Activated naive CD8-positive, alpha-beta T cell treated with anti-CD3 and anti-CD28 coated beads, Interleukin-2, amount 10 ng/mL, durations not matched to agents 7 days and 5 days (primary cell): ENCODE measurements around the gene FAM222A. TPM values are rescaled to one million over a fixed set of nuclear protein-coding genes. Genes with fewer than 3 reads are reported as not detected.

Experiments used
- ATAC-seq: fragments of 150-1000 bp; cut with Tn5 transposase; one replicate; pipeline ENCODE4 v1.10.0; 2021; ENCODE audit warnings: low read depth, moderate library complexity
- POLR2A ChIA-PET: fragments of 350-600 bp; sonication (Branson Sonifier 250); formaldehyde crosslinking; loops from one replicate; lab custom pipeline; 2021; ENCODE audit warnings: antibody characterized with exemption; lab: Charles Lee
- DNase-seq: peaks from one replicate; pipeline ENCODE4 v3.0.0; 2021
- H3K27ac Mint-ChIP-seq: one replicate; pipeline ENCODE4 v1.8.0; 2022; ENCODE audit warnings: mild to moderate bottlenecking, mixed read lengths
- H3K27me3 Mint-ChIP-seq: one replicate; pipeline ENCODE4 v1.8.0; 2022; ENCODE audit warnings: mild to moderate bottlenecking, moderate library complexity, mixed read lengths
- H3K36me3 Mint-ChIP-seq: one replicate; pipeline ENCODE4 v1.8.0; 2021; ENCODE audit warnings: mild to moderate bottlenecking, mixed read lengths
- H3K4me1 Mint-ChIP-seq: one replicate; pipeline ENCODE4 v1.8.0; 2021; ENCODE audit warnings: mixed read lengths
- H3K4me3 Mint-ChIP-seq: one replicate; pipeline ENCODE4 v1.8.0; 2022; ENCODE audit warnings: mild to moderate bottlenecking, moderate library complexity, mixed read lengths
- H3K9me3 Mint-ChIP-seq: one replicate; pipeline ENCODE4 v1.8.0; 2021; ENCODE audit warnings: mixed read lengths
- total RNA-seq, 2 experiments: library from RNA; stranded (reverse); gene quantifications; one replicate each; pipeline ENCODE4 v1.2.3, GENCODE V29; 2021

The FAM222A gene
- total RNA-seq, 2 experiments from 2014 or later = 0.96 to 1.1 TPM

DNA sequence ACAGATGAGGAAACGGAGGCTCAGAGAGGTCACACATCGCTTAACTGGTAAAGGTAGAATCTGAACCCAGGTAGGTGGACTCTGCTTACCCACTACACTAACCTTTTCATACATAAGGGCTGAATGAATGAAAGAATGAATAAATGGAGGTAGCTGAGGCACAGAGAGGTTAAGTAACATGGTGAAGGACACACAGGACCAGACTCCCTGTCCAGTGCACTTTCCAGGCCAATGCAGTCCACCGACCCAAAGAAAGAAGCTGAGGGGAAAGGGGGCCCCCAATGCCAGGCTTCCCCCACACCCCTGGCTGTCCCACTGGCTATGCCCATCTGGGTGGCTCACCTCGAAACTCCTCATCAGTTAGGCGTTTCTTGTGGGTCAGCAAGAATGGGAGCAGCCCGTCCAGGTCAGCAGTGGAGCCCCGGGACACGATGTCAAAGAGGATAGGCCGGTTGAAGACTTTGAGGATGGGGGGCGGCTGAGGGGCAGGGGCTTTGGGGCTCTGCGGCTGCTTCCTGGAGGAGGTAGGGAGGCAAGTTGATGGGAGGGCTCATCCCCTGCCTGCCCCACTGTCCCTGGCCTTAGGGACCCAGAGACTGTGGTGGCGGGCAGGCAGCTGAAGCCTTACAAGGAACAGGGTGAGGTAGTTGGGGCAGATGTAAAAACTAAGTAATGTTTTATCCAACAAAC lies 94.5 kb downstream of the FAM222A start:
- H3K4me3 Mint-ChIP-seq = no peak overlapping the region
- no peak for DNase-seq
- ATAC-seq = no peak
- H3K27ac Mint-ChIP-seq = no peak overlapping the region
- no peaks in the 10 kb centered on the region for H3K9me3 Mint-ChIP-seq
- peaks cover 2% of the 10 kb centered on the region for H3K4me1 Mint-ChIP-seq
- POLR2A ChIA-PET = no interaction called here
- no peaks in the 10 kb centered on the region for H3K36me3 Mint-ChIP-seq
- peaks cover 3% of the 10 kb centered on the region for H3K27me3 Mint-ChIP-seq

DNA sequence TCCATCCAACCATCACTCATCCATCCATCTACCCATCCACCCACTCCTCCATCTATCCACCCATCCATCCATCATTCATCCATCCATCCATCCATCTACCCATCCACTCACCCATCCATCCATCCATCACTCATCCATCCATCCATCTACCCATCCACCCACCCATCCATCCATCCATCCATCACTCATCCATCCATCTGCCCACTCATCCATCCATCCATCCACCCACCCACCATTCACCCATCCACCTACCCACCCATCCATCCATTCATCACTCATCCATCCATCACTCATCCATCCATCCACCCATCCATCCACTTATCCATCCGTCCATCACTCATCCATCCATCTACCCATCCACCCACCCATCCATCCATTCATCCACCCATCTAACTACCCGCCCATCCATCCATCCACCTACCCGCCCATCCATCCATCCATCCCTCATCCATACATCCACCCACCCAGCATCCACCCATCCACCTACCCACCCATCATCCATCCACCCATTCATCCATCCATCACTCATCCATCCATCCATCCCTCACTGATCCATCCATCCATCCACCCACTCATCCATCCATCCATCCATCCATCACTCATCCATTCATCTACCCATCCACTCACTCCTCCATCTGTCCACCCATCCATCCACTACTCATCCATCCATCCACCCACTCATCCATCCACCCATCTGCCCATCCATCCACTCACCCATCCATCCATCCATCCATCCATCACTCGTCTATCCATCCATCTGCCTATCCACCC lies 95.4 kb downstream of the FAM222A start:
- no peak overlapping the region for H3K4me3 Mint-ChIP-seq
- H3K36me3 Mint-ChIP-seq = no peaks in the 10 kb centered on the region
- POLR2A ChIA-PET = no interaction called here
- H3K4me1 Mint-ChIP-seq = peaks cover 2% of the 10 kb centered on the region
- no peak overlapping the region for H3K27ac Mint-ChIP-seq
- no peak for ATAC-seq
- no peak for DNase-seq
- peaks cover 3% of the 10 kb centered on the region for H3K27me3 Mint-ChIP-seq
- H3K9me3 Mint-ChIP-seq = no peaks in the 10 kb centered on the region

DNA sequence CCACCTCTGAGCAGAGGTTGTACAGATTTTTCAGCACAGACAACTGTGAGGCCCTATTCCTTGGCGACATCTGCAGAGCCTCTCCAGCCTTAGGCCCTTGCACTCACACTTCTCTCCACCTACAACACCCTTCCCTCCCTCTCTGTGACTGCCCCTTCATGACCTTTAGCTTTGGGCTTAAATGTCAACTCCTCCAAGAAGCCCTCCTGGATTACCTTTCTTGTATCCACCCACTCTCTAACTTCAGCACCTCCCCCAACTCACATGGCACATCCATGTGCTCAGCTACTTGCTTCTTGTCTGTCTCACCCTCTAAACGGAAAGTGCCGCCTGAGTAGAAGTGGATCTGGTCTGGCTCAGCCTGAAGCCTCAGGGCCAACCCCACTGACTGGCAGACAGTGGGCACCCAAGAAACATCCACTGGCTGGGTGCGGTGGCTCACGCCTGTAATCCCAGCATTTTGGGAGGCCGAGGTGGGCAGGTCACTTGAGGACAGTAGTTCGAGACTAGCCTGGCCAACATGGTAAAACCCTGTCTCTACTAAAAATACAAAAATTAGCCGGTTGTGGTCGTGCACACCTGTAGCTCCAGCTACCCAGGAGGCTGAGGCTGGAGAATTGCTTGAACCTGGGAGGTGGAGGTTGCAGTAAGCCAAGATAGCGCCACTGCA lies 97.5 kb downstream of the FAM222A start:
- ATAC-seq (no peak), DNase-seq (no peak)
- H3K36me3 Mint-ChIP-seq = no peaks in the 10 kb centered on the region
- H3K4me1 Mint-ChIP-seq = no peaks in the 10 kb centered on the region
- no peak overlapping the region for H3K27ac Mint-ChIP-seq
- no peak overlapping the region for H3K4me3 Mint-ChIP-seq
- no peaks in the 10 kb centered on the region for H3K9me3 Mint-ChIP-seq
- POLR2A ChIA-PET = no interaction called here
- peaks cover 3% of the 10 kb centered on the region for H3K27me3 Mint-ChIP-seq

DNA sequence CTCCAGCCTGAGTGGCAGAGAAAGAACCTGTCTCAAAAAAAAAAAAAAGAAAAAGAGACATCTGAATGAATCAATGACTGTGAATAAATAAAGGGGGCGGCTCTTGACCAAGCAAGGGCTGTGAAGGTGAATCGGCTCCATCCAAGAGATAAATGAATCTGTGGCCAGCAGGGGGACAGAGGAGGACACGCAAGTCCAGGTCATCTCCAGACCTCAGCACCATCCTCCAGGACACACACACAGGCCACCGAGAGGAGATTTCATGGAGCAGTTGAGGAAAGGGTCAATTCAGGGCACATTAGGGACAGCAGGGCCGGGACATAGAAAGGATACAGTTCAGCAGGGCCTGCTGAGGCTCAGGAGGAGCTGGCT lies 98.0 kb downstream of the FAM222A start:
- ATAC-seq (no peak), DNase-seq (no peak)
- no peaks in the 10 kb centered on the region for H3K4me1 Mint-ChIP-seq
- H3K9me3 Mint-ChIP-seq = no peaks in the 10 kb centered on the region
- H3K27ac Mint-ChIP-seq = no peak overlapping the region
- peaks cover 3% of the 10 kb centered on the region for H3K27me3 Mint-ChIP-seq
- no peak overlapping the region for H3K4me3 Mint-ChIP-seq
- H3K36me3 Mint-ChIP-seq = no peaks in the 10 kb centered on the region
- POLR2A ChIA-PET = no interaction called here

DNA sequence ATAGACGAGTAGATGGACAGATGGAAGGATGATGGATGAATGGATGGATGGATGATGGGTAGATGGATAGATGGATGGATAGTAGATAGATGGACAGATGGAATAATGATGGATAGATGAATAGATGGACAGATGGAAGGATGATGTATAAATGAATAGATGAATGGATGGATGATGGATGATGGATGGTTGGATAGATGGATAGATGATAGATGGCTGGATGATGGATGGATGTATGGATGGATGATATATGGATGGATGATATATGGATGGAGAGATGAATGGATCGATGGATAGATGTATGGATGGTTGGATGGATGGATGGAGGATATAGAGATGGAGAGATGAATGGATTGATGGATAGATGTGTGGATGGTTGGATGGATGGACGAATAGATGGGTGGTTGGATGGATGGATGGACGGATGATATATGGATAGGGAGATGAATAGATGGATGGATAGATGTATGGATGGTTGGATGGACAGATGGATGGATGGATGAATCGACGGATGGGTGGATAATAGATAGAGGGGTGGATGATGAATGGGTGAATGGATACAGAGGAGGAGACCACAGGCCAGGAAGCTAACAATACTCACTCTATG lies 100.3 kb downstream of the FAM222A start:
- H3K9me3 Mint-ChIP-seq = no peaks in the 10 kb centered on the region
- H3K27ac Mint-ChIP-seq = no peak overlapping the region
- peaks cover 3% of the 10 kb centered on the region for H3K27me3 Mint-ChIP-seq
- POLR2A ChIA-PET = no interaction called here
- no peak for ATAC-seq
- no peaks in the 10 kb centered on the region for H3K4me1 Mint-ChIP-seq
- H3K4me3 Mint-ChIP-seq = no peak overlapping the region
- H3K36me3 Mint-ChIP-seq = no peaks in the 10 kb centered on the region
- no peak for DNase-seq

DNA sequence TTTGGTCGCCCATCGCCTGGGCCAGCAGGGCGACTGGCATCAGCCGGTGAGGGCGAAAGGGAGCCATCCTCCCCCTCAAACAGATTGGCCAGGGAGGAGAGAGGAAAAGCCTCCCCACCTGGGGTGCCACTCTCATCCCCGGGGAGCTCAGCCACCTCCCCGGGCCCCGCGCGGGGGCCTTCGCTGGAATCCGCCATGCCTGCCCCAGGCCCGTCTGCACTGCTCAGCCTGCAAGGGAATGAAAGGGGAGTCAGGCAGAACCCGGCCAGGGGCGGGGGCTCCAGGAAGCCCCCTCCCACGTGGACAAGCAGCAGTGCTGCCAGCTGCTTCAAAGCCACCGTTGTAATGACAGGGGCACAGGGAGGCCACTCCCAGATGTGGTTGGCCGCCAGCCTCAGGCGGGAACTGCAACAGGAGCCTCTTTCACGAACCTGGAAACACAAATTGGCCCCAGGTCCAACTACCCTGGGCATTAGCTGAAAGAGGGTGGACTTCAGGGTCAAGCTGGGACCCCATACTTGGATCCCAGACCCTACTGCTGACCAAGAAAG lies 101.0 kb downstream of the FAM222A start:
- no peaks in the 10 kb centered on the region for H3K36me3 Mint-ChIP-seq
- POLR2A ChIA-PET = no interaction called here
- no peak overlapping the region for H3K4me3 Mint-ChIP-seq
- ATAC-seq (no peak), DNase-seq (no peak)
- H3K9me3 Mint-ChIP-seq = no peaks in the 10 kb centered on the region
- H3K27me3 Mint-ChIP-seq = peaks cover 3% of the 10 kb centered on the region
- H3K4me1 Mint-ChIP-seq = no peaks in the 10 kb centered on the region
- H3K27ac Mint-ChIP-seq = no peak overlapping the region

DNA sequence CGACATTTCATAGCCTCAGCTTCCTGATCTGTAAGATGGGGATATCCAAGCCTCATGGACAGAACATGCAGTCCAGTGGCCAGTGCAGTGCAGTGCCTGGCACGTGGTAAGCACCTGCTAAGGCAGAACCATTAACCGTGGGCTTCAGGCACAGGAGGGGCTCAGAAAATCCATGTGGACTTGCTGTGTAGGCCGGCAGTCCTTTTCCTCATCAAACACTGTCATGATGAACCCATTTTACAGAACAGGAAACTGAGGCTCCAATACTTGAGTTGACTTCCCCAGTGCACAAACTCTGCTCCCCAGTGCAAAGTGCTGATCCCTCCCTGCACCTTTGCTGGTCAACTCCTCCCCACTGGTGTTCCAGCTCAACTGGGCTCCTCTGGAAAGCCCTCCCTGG lies 101.6 kb downstream of the FAM222A start:
- no peaks in the 10 kb centered on the region for H3K9me3 Mint-ChIP-seq
- ATAC-seq = no peak
- H3K4me1 Mint-ChIP-seq = no peaks in the 10 kb centered on the region
- no peak for DNase-seq
- H3K4me3 Mint-ChIP-seq = no peak overlapping the region
- no peaks in the 10 kb centered on the region for H3K36me3 Mint-ChIP-seq
- peaks cover 3% of the 10 kb centered on the region for H3K27me3 Mint-ChIP-seq
- POLR2A ChIA-PET = no interaction called here
- H3K27ac Mint-ChIP-seq = no peak overlapping the region

DNA sequence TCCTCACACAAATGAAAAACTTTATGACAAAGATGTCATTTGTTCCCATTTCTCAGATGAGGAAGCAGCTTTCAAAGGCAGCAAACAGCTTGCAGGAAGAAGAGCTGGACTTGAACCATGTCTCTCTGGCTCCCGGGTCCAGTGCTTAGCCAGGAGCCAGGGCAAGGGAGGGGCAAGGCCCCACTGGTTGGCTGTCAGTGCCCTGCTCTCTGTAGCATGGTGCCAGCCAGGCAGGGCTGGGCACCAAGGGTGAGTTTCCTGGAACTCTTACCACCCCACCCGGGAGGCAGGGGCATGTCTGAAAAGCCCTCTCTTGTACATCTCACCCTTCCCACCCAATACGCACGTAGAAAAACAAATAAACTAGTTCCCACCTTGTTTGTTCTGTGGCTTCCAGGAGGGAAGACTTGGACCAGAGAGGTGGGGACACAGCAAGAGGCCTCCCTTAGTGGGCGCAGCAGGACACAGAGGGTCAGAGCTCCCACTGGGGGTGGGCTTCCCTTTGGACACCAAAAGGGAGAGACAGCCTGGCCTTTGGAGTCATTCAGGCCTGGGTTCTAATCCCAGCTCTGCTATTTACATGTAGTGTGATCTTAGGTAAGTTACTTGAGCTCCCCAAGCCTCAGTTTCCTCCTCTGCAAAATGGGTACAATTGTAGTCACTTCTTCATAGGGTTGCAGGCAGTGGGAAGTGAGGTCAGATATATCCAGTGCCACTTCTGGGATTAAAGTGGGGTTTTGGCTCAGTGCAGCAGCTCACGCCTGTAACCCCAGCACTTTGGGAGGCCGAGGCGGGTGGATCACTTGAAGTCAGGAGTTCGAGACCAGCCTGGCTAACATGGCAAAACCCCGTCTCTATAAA lies 102.4 kb downstream of the FAM222A start:
- Mint-ChIP-seq H3K27ac (no peak overlapping the region), H3K4me1 (no peaks in the 10 kb centered on the region), H3K27me3 (peaks cover 3% of the 10 kb centered on the region), H3K4me3 (no peak overlapping the region), H3K9me3 (no peaks in the 10 kb centered on the region), H3K36me3 (no peaks in the 10 kb centered on the region)
- no peak for DNase-seq
- POLR2A ChIA-PET = no interaction called here
- no peak for ATAC-seq

DNA sequence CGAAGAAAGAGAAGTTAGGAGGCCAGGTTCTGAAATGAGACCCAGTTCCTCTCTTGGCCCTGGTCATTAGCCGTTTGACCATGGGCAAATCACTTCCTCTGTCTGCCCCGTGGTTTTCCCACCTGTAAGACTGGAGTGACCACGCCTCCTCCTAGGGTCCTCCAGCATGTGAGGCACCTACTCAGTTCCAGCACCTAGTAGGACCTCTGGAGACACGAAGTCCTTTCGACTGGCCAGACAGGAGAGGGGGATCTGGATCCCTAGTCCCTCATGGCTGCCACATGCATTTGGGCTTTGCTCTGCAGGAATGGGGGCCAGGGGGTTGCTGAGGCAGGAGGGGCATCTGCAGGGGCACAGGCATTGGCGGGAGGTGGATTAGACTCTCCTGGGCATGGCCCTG lies 103.2 kb downstream of the FAM222A start:
- no peak overlapping the region for H3K27ac Mint-ChIP-seq
- H3K4me1 Mint-ChIP-seq = peaks cover 2% of the 10 kb centered on the region
- ATAC-seq (no peak), DNase-seq (no peak)
- H3K27me3 Mint-ChIP-seq = peaks cover under 1% of the 10 kb centered on the region
- no peaks in the 10 kb centered on the region for H3K36me3 Mint-ChIP-seq
- no peaks in the 10 kb centered on the region for H3K9me3 Mint-ChIP-seq
- POLR2A ChIA-PET = no interaction called here
- no peak overlapping the region for H3K4me3 Mint-ChIP-seq

DNA sequence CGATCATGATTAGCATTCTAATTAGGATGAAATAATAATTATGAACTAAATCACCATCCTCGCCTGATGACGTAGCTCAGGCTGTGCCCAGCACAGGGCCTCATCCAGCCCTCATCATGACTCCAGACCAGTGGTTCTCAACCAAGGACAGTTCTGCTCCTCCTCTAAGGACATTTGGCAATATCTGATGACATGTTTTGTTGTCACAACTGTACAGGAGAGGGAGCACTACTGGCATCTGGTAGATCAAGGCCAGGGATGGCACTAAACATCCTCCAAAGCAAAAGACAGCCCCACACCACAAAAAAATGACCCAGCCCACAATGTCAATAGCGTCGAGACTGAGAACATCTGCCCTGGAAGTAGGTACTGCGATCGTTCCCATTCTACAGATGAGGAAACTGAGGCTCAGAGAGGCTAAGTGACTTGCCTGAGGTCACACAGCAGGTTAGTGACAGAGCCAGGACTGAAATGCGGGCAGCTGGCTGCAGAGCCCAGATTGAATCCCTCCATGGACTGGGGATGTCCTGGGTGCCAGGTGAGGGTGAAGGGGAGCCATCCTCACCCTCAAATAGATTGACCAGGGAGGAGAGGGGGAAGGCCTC lies 104.1 kb downstream of the FAM222A start:
- H3K9me3 Mint-ChIP-seq = no peaks in the 10 kb centered on the region
- no peak for ATAC-seq
- H3K27ac Mint-ChIP-seq = no peak overlapping the region
- no peaks in the 10 kb centered on the region for H3K36me3 Mint-ChIP-seq
- H3K4me3 Mint-ChIP-seq = no peak overlapping the region
- peaks cover 2% of the 10 kb centered on the region for H3K4me1 Mint-ChIP-seq
- POLR2A ChIA-PET = no interaction called here
- no peak for DNase-seq
- no peaks in the 10 kb centered on the region for H3K27me3 Mint-ChIP-seq

DNA sequence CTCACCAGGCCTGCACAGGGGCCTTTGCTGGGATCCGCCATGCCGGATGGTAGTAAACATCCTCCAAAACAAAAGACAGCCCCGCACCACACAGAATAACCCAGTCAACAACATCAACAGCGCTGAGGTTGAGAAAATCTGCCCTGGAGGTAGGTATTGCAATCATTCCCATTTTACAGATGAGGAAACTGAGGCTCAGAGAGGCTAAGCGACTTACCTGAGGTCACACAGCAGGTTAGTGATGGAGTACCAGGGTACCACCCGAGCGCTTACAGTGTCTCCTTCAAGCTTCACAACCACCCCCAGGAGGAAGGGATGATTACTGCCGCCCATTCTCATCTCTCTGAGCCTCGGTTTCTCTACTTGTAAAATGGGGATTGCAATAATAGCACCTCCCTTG lies 104.6 kb downstream of the FAM222A start:
- Mint-ChIP-seq H3K9me3 (no peaks in the 10 kb centered on the region), H3K27me3 (no peaks in the 10 kb centered on the region), H3K27ac (no peak overlapping the region), H3K4me3 (no peak overlapping the region), H3K36me3 (no peaks in the 10 kb centered on the region), H3K4me1 (peaks cover 2% of the 10 kb centered on the region)
- no peak for DNase-seq
- ATAC-seq = no peak
- POLR2A ChIA-PET = no interaction called here

DNA sequence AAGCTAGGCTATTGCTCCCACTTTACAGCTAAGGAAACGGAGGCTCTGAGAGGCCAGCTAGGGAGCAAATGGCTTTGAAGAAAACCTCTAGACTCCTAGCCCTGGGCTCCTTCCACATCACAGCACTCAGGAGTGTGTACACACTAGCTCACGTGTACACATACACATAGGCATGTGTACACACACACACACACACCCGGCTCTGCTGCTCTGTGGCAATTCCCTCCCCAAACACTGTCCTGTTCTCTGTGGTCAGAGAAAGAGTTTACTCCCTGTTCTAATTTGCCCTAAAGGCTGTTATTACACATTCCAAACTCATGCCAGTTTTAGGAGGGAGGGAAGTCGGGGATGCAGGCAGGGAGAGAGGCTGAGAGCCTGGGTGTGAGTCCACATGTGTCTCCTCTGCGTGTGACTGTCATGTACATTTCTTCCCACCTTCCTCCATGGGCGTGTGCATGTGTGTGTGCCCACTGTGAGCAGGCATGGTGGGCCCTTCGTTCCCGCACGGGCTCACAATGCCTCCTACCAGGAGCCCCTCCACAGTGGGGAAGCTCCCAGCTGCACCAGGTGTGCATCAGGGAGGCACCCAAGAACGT lies 105.4 kb downstream of the FAM222A start:
- ATAC-seq (no peak), DNase-seq (no peak)
- Mint-ChIP-seq H3K4me3 (no peak overlapping the region), H3K4me1 (peaks cover 2% of the 10 kb centered on the region), H3K27me3 (no peaks in the 10 kb centered on the region), H3K9me3 (no peaks in the 10 kb centered on the region), H3K27ac (no peak overlapping the region), H3K36me3 (no peaks in the 10 kb centered on the region)
- POLR2A ChIA-PET = no interaction called here
